Loucy (cell line): Measurements from ENCODE around the gene CSHL1.

Source experiments
- CTCF ChIP-seq: fragments of 200-600 bp; sonication (generic); conservative IDR thresholded peaks from 2 replicates; pipeline ENCODE4 v1.5.1; 2014; ENCODE audit warnings: mild to moderate bottlenecking, antibody characterized with exemption, low read length
- EZH2phosphoT487 ChIP-seq: fragments of 200-600 bp; IDR thresholded peaks from 2 replicates; pipeline ENCODE4 v1.6.1; 2018; ENCODE audit warnings: antibody characterized with exemption, mild to moderate bottlenecking, moderate library complexity, borderline replicate concordance

GRCh38 chr17:63960430-63960829, 49.4 kb upstream of the CSHL1 start:
- TF ChIP-seq CTCF: no peak
- no peak for TF ChIP-seq EZH2phosphoT487
